IPS-18a (cell line): Measurements from ENCODE around the gene CAB39L.

ENCODE experiments used
- H3K27ac ChIP-seq: one replicate; pipeline ENCODE4 v1.5.1; 2013; ENCODE audit warnings: low read length
- H3K27me3 ChIP-seq: one replicate; pipeline ENCODE4 v1.6.1; 2013; ENCODE audit warnings: mild to moderate bottlenecking, low read length; ENCODE audit not compliant: control insufficient read depth, insufficient read depth
- H3K36me3 ChIP-seq: one replicate; pipeline ENCODE4 v1.6.1; 2013; ENCODE audit warnings: low read depth, low read length; ENCODE audit not compliant: control insufficient read depth
- H3K4me1 ChIP-seq: one replicate; pipeline ENCODE4 v1.6.1; 2013; ENCODE audit warnings: low read depth, low read length; ENCODE audit not compliant: control insufficient read depth
- H3K4me3 ChIP-seq: one replicate; pipeline ENCODE4 v1.5.1; 2013; ENCODE audit warnings: low read length
- H3K9ac ChIP-seq: one replicate; pipeline ENCODE4 v1.6.1; 2013; ENCODE audit warnings: mild to moderate bottlenecking, low read length, moderate library complexity
- H3K9me3 ChIP-seq: one replicate; pipeline ENCODE4 v1.6.1; 2013; ENCODE audit warnings: low read depth, low read length; ENCODE audit not compliant: control insufficient read depth

The CAB39L gene

DNA sequence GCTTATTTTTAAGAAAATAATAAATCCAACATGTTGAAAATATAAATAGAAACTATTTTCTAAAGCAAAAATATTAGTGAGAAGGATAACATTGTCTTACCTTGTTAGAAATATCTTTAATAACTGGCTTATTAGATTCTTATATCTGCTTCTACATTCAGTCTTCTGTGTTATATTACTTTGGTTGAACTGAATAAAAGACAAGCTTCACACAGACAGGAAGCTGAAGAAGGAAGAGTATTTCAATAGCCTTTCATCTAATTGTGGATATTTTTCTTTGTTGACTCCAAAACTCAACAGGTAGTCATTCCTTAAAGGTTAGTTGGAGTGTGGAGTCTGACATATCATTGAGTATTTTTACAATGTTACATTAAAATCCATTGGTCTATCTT is 11.1 kb upstream of the CAB39L start:
- Histone ChIP-seq H3K27ac (no peak overlapping the region), H3K9ac (no peak overlapping the region), H3K9me3 (no peaks in the 10 kb centered on the region), H3K4me3 (no peak overlapping the region), H3K4me1 (no peaks in the 10 kb centered on the region), H3K36me3 (no peaks in the 10 kb centered on the region), H3K27me3 (no peaks in the 10 kb centered on the region)

DNA sequence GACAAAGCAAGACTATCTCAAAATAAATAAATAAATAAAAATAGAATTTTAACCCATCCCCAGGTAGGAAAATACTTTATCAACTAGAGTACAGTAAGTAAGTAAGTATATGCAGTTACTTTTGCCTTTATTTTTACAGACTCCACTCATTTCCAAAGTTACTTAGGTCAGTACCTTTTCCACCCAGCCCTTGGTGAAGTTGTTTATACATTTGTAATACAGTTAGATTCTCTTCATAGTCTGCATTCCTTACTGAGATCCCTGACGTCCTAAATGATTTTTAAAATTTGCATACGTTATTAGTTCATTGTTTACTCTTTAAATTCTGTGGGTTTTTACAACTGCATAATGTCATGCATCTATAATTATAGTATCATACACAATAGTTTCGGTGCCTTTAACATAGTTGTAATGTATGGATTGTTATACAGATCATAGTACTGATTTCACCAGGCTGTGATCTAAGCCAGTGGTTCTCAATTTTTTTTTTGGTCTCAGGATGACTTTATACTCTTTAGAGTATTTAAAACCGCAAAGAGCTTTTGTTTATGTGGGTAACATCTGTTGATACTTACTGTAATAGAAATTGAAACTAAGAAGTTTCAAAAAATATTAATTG is 10.6 kb upstream of the CAB39L start:
- no peaks in the 10 kb centered on the region for H3K9me3 ChIP-seq
- H3K36me3 ChIP-seq, result no peaks in the 10 kb centered on the region
- H3K27ac ChIP-seq, result no peak overlapping the region
- H3K27me3 ChIP-seq, result no peaks in the 10 kb centered on the region
- no peak overlapping the region for H3K4me3 ChIP-seq
- H3K9ac ChIP-seq, result no peak overlapping the region
- no peaks in the 10 kb centered on the region for H3K4me1 ChIP-seq

DNA sequence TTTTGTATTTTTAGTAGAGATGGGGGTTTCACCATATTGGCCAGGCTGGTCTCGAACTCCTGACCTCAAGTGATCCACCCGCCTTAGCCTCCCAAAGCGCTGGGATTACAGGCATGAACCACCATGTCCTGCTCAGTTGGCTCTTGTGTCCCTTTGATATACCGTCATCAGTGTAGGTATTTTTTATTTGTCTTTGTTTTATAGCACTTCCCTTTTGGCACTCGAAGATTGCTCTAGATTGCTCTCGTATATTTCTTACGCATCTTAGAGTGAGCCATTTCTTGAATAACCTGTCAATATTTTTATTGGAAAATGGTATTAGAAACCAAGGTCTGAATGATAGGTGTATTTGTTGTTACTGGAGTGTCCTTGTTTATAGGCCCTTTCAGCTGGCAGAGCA is 9.6 kb upstream of the CAB39L start:
- Histone ChIP-seq H3K9me3 (no peaks in the 10 kb centered on the region), H3K4me1 (no peaks in the 10 kb centered on the region), H3K27ac (no peak overlapping the region), H3K27me3 (no peaks in the 10 kb centered on the region), H3K9ac (no peak overlapping the region), H3K36me3 (no peaks in the 10 kb centered on the region), H3K4me3 (no peak overlapping the region)

DNA sequence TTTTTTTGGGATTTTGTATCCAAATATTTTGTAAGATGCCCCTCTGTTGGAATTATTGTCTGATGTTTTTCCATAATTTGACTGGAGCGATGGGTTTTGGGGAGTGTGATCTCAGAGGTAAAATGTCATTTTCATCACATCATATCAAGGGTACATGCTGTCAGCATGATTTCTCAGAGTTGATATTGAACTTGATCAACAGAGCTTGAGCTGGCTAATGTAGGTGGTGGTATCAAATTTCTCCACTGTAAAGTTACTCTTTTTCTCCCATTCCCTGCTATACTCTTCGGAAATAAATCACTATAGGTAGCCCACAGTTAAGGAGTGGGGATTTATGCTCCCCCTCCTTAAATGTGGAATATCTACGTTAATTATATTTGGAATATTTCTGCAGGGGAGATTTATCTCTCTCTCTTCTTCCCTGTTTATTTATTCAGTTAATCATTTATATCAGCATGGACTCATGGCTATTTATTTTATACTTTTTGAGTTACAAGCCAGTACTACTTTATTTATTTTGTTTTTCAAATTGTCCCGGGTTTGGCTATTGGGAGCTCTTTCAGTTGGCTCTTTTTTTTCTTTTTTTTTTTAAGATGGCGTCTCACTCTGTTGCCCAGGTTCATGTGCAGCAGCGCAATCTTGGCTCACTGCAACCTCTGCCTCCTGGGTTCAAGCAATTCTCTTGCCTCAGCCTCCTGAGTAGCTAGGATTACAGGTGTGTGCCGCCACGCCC is 9.0 kb upstream of the CAB39L start:
- Histone ChIP-seq H3K4me3 (no peak overlapping the region), H3K36me3 (no peaks in the 10 kb centered on the region), H3K27me3 (no peaks in the 10 kb centered on the region), H3K27ac (no peak overlapping the region), H3K9ac (no peak overlapping the region), H3K9me3 (no peaks in the 10 kb centered on the region), H3K4me1 (no peaks in the 10 kb centered on the region)

DNA sequence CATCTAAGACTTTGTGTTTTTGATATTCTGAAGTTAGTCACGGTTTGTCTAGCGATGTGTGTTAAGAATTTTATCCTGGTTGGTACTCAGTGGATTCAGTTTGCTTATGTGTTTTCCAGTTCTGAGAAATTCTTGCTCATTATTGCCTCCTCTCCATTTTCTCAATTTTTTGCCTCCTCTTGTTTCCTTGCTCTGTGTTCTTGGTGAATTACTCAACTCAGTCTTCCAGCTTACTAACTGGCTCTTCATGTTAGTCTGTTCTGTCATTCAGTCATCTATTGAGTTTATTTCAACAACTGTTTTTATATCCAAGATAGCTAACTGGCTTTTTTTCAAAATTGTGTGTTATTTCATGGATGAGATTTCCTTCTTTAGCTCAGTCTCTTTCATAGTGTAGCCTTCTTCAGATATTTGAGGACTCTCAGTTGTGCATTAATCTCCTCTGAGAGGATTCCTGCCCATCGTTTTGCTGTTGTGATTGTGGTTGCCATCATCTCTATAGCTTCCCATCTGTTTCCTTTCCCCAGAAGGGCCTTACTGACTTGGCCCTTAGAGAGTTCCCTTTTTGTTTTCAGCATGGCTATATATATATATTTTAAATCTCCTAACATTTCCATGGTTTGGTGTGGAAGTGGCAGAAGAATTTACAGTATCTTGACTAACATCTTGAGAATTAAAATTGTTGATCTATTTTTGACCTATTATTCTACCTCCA is 6.4 kb upstream of the CAB39L start:
- no peak overlapping the region for H3K9ac ChIP-seq
- no peak overlapping the region for H3K27ac ChIP-seq
- no peak overlapping the region for H3K4me3 ChIP-seq

DNA sequence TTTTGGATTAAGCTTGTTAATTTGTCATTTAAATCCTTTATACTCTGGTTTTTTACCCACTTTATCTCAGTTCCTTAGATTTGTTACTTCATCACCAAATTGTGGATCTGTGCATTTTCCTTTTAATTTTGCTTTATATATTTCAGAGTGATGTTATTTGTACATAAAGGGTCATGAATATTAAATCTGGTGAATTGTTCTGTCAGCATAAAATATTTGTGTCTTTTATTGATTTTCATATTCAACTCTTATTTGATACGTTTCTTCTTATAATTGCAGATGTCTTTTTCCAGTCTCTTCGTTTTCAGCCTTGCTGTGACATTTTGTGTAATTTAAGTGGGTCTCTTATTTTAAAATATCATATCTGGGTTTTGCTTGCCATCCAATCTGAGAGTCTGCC is 4.9 kb upstream of the CAB39L start:
- no peak overlapping the region for H3K4me3 ChIP-seq
- H3K9me3 ChIP-seq, result no peaks in the 10 kb centered on the region
- H3K27me3 ChIP-seq, result no peaks in the 10 kb centered on the region
- no peak overlapping the region for H3K27ac ChIP-seq
- no peak overlapping the region for H3K9ac ChIP-seq
- no peaks in the 10 kb centered on the region for H3K4me1 ChIP-seq
- no peaks in the 10 kb centered on the region for H3K36me3 ChIP-seq

More for the DNA sequence above, 6.4 kb upstream of the CAB39L start:
- no peaks in the 10 kb centered on the region for H3K4me1 ChIP-seq
- no peaks in the 10 kb centered on the region for H3K27me3 ChIP-seq
- H3K36me3 ChIP-seq, result no peaks in the 10 kb centered on the region
- H3K9me3 ChIP-seq, result no peaks in the 10 kb centered on the region

DNA sequence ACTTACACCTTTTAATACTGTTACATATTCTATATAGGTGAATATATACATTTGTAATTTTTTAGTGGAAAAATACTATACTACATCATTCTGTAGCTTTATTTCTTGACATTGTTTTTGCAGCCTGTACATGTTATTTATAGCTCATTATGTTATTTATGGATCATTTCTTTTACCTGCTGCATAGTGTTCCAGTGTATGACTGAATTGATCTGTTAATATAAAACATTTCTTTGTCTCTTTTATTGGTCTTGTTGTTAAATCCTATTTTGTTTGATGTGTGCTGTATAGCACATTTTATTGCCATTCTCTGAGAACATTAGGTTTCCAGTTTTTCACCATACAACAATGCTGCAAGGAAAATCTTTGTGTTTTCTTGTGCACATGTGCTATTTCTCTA is 2.6 kb upstream of the CAB39L start:
- H3K27ac ChIP-seq, result no peak overlapping the region
- H3K9me3 ChIP-seq, result no peaks in the 10 kb centered on the region
- no peak overlapping the region for H3K4me3 ChIP-seq
- H3K27me3 ChIP-seq, result no peaks in the 10 kb centered on the region
- no peaks in the 10 kb centered on the region for H3K36me3 ChIP-seq
- H3K4me1 ChIP-seq, result peaks cover 16% of the 10 kb centered on the region
- no peak overlapping the region for H3K9ac ChIP-seq

DNA sequence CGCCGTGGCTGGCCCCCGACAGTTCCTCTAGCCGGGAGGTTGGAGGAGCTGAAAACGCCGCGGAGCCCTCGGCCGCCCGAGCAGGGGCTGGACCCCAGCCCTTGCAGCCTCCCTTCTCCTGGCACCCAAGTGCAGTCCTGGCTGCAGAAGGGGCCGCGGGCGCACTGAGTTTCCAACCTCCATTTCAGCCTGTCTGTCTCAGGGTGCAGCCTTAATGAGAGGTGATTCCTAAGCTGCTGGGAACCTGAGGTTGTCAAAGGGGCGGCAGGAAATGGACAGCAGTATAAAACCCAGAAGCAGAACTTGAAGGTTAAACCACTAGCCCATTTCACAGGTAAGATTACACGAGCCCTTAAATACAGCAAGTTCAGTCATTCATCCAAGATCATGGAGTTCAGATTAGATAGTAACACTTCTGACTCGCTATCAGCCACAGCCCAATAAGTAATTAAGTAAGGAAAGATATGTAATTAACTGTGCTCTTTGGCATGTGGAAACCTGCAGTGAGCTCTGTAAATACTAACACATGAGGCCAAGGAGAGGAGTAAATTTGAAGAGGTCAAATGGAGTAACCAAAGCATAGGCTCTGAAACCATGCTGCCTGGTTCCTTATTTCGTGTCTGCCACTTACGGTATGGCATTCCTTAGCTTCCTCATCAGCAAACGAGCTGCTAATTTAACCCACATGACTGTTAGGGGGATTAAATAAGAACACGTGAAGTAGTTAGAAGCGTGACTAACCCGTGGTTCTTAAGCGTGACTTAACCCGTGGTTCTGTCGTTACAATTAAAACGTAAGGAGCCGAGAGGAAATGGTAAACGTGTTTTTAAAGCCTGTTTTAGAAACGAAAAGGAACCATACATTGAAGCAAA is 896 bp upstream of the CAB39L start:
- peak overlapping the region; percentile 97 for H3K4me3 ChIP-seq
- no peak overlapping the region for H3K27ac ChIP-seq
- no peaks in the 10 kb centered on the region for H3K9me3 ChIP-seq
- no peaks in the 10 kb centered on the region for H3K27me3 ChIP-seq
- H3K4me1 ChIP-seq, result peaks cover 16% of the 10 kb centered on the region
- no peaks in the 10 kb centered on the region for H3K36me3 ChIP-seq
- H3K9ac ChIP-seq, result peak overlapping the region; percentile 57

DNA sequence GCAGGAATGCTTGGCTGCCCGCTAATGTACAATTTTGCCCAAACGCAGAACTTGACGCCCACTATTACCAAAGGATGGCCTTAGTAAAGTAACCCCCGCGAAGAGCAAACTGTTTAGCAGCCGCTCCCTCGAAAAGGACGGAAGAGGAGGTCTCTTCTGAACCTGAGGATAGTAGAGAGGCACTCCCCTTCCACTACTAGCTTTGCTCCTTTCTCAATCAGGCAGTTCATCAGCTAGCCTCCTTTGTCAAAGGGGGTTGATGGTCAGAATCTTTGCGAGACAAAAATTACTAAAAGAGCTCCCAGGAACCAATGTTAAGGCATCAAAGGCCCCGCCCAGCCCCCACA is 534 bp downstream of the CAB39L start:
- Histone ChIP-seq H3K27me3 (no peaks in the 10 kb centered on the region), H3K9me3 (no peaks in the 10 kb centered on the region), H3K4me3 (peak overlapping the region; percentile 97), H3K36me3 (no peaks in the 10 kb centered on the region), H3K4me1 (peaks cover 16% of the 10 kb centered on the region), H3K27ac (peak overlapping the region; percentile 96), H3K9ac (peak overlapping the region; percentile 95)

DNA sequence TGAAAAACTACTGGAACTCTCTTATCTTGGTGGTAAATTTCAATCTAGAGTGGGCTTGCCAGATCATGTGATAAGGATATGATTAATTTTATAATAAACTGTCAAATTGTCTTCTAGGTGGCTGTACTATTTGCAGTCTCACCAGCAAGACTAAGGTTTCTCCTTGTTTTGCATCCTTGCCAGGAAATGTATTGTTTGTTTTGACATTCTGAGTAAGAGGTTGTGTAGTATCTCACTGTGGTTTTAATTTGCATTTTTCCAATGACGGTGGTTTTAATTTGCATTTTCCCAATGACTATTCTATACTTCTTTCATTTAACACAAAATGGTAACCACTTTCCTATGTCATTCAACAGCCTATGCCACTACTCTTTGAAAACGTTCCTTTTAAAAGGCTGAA is 2.0 kb downstream of the CAB39L start:
- Histone ChIP-seq H3K27ac (no peak overlapping the region), H3K9ac (no peak overlapping the region), H3K9me3 (no peaks in the 10 kb centered on the region), H3K36me3 (no peaks in the 10 kb centered on the region), H3K27me3 (no peaks in the 10 kb centered on the region), H3K4me3 (no peak overlapping the region), H3K4me1 (peaks cover 16% of the 10 kb centered on the region)

DNA sequence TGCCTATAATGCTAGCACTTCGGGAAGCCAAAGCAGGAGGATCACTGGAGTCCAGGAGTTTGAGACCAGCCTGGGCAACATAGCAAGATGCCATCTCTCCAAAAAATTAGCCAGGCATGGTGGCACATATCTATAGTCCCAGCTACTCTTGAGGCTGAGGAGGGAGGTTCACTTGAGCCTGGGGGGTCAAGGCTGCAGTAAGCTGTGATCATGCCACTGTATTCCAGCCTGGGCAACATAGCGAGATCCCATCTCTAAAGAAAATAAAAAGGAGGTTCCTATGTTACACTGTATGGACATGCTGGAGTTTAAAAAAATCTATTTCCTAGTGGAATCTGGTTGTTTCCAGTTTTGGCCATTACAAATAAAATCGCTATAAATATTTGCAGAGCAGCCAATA is 2.6 kb downstream of the CAB39L start:
- Histone ChIP-seq H3K9ac (no peak overlapping the region), H3K27me3 (no peaks in the 10 kb centered on the region), H3K9me3 (no peaks in the 10 kb centered on the region), H3K4me3 (no peak overlapping the region), H3K4me1 (peaks cover 16% of the 10 kb centered on the region), H3K36me3 (no peaks in the 10 kb centered on the region), H3K27ac (no peak overlapping the region)
